ENCODE results near the gene APBA3. TPM values are rescaled to one million over a fixed set of nuclear protein-coding genes. Genes with fewer than 3 reads are reported as not detected.

APBA3 gene
- total RNA-seq, 1 donor, result 24.2 TPM

GRCh38 chr19:3800996-3801395, 39.5 kb upstream of the APBA3 start:
- Histone ChIP-seq H3K4me1 (ENCODE audit: insufficient read depth, low read length) (no peaks in the 10 kb centered on the region), H3K4me3 (ENCODE audit: insufficient read depth, low read length) (no peak overlapping the region), H3K9me3 (ENCODE audit: low read depth, low read length) (no peaks in the 10 kb centered on the region), H2AFZ (ENCODE audit: low read length) (no peak overlapping the region), H3K27me3 (ENCODE audit: insufficient read depth, low read length) (peaks cover 21% of the 10 kb centered on the region), H3K27ac (ENCODE audit: low read depth, low read length) (no peak overlapping the region), H3K36me3 (ENCODE audit: insufficient read depth, low read length) (no peaks in the 10 kb centered on the region), H4K20me1 (ENCODE audit: insufficient read depth, low read length) (no peaks in the 10 kb centered on the region), H3K4me2 (ENCODE audit: insufficient read depth, low read length) (no peak overlapping the region), H3K79me2 (ENCODE audit: insufficient read depth, low read length) (no peaks in the 10 kb centered on the region)
- TF ChIP-seq CTCF (IDR thresholded peaks at IDR 0.05; ENCODE audit: extremely low read depth, low read depth, low read length), result no peak
- DNase-seq (ENCODE audit: insufficient read length, low spot score, missing footprints), result peak; percentile 39

GRCh38 chr19:3798137-3798536, 36.6 kb upstream of the APBA3 start:
- TF ChIP-seq CTCF (IDR thresholded peaks at IDR 0.05; ENCODE audit: extremely low read depth, low read depth, low read length), result no peak
- H3K4me3 ChIP-seq (ENCODE audit: insufficient read depth, low read length), result no peak overlapping the region
- no peaks in the 10 kb centered on the region for H3K9me3 ChIP-seq (ENCODE audit: low read depth, low read length)
- H3K79me2 ChIP-seq (ENCODE audit: insufficient read depth, low read length), result no peaks in the 10 kb centered on the region
- H3K27ac ChIP-seq (ENCODE audit: low read depth, low read length), result no peak overlapping the region
- no peak overlapping the region for H3K4me2 ChIP-seq (ENCODE audit: insufficient read depth, low read length)
- peaks cover 21% of the 10 kb centered on the region for H3K27me3 ChIP-seq (ENCODE audit: insufficient read depth, low read length)
- DNase-seq (ENCODE audit: insufficient read length, low spot score, missing footprints), result peak; percentile 53
- H3K36me3 ChIP-seq (ENCODE audit: insufficient read depth, low read length), result no peaks in the 10 kb centered on the region
- H3K4me1 ChIP-seq (ENCODE audit: insufficient read depth, low read length), result no peaks in the 10 kb centered on the region
- H2AFZ ChIP-seq (ENCODE audit: low read length), result no peak overlapping the region
- H4K20me1 ChIP-seq (ENCODE audit: insufficient read depth, low read length), result no peaks in the 10 kb centered on the region

GRCh38 chr19:3796358-3796757, 34.9 kb upstream of the APBA3 start:
- no peak for TF ChIP-seq CTCF (IDR thresholded peaks at IDR 0.05; ENCODE audit: extremely low read depth, low read depth, low read length)
- H2AFZ ChIP-seq (ENCODE audit: low read length), result no peak overlapping the region
- H3K27me3 ChIP-seq (ENCODE audit: insufficient read depth, low read length), result peaks cover 14% of the 10 kb centered on the region
- no peaks in the 10 kb centered on the region for H3K4me1 ChIP-seq (ENCODE audit: insufficient read depth, low read length)
- H3K36me3 ChIP-seq (ENCODE audit: insufficient read depth, low read length), result no peaks in the 10 kb centered on the region
- no peaks in the 10 kb centered on the region for H3K9me3 ChIP-seq (ENCODE audit: low read depth, low read length)
- H4K20me1 ChIP-seq (ENCODE audit: insufficient read depth, low read length), result no peaks in the 10 kb centered on the region
- no peak overlapping the region for H3K4me2 ChIP-seq (ENCODE audit: insufficient read depth, low read length)
- DNase-seq (ENCODE audit: insufficient read length, low spot score, missing footprints), result peak; percentile 9
- no peak overlapping the region for H3K27ac ChIP-seq (ENCODE audit: low read depth, low read length)
- no peaks in the 10 kb centered on the region for H3K79me2 ChIP-seq (ENCODE audit: insufficient read depth, low read length)
- H3K4me3 ChIP-seq (ENCODE audit: insufficient read depth, low read length), result no peak overlapping the region

GRCh38 chr19:3793799-3794198, 32.3 kb upstream of the APBA3 start:
- no peak overlapping the region for H3K4me3 ChIP-seq (ENCODE audit: insufficient read depth, low read length)
- no peak overlapping the region for H3K27ac ChIP-seq (ENCODE audit: low read depth, low read length)
- H4K20me1 ChIP-seq (ENCODE audit: insufficient read depth, low read length), result no peaks in the 10 kb centered on the region
- peak; percentile 44 for DNase-seq (ENCODE audit: insufficient read length, low spot score, missing footprints)
- H3K79me2 ChIP-seq (ENCODE audit: insufficient read depth, low read length), result no peaks in the 10 kb centered on the region
- H3K4me2 ChIP-seq (ENCODE audit: insufficient read depth, low read length), result no peak overlapping the region
- H3K27me3 ChIP-seq (ENCODE audit: insufficient read depth, low read length), result no peaks in the 10 kb centered on the region
- no peak overlapping the region for H2AFZ ChIP-seq (ENCODE audit: low read length)
- H3K36me3 ChIP-seq (ENCODE audit: insufficient read depth, low read length), result no peaks in the 10 kb centered on the region
- TF ChIP-seq CTCF (IDR thresholded peaks at IDR 0.05; ENCODE audit: extremely low read depth, low read depth, low read length), result no peak
- no peaks in the 10 kb centered on the region for H3K4me1 ChIP-seq (ENCODE audit: insufficient read depth, low read length)
- no peaks in the 10 kb centered on the region for H3K9me3 ChIP-seq (ENCODE audit: low read depth, low read length)

Data from osteoblast (primary cell).